ENCODE data around the gene ZNF830. TPM values are rescaled to one million over a fixed set of nuclear protein-coding genes. Genes with fewer than 3 reads are reported as not detected.
A peak's percentile ranks its signal among the peaks of the same experiment; 100 is the strongest.

The ZNF830 gene
- total and polyA plus RNA-seq, 2 experiments from 2014 or later, result 4.5 to 10.2 TPM

- H3K4me1 ChIP-seq (ENCODE audit: insufficient read depth), result peaks cover 20% of the 10 kb centered on the region
- 1 to 3% methylated on average over 25 to 32 of the region's 39 CpGs for WGBS, 2 experiments (ENCODE audit: low coverage in 1 of 2, low lambda C conversion rate in 2 of 2, missing lambda C conversion rate in 2 of 2)
- no peaks in the 10 kb centered on the region for H3K9me2 ChIP-seq (ENCODE audit: insufficient read depth)
- peak within 1 kb of the TSS; percentile 83 for H3K4me3 ChIP-seq
- H3K27ac ChIP-seq, result peak within 1 kb of the TSS; percentile 97
- H3F3A ChIP-seq (ENCODE audit: insufficient read depth), result peaks cover 22% of the 10 kb centered on the region
- peak within 1 kb of the TSS; percentile 98 for H3K9ac ChIP-seq
- H3K36me3 ChIP-seq (ENCODE audit: low read depth), result peaks cover 2% of the 10 kb centered on the region; the same call in 1 of the 2 replicates
- H2AFZ ChIP-seq, result peak within 1 kb of the TSS; percentile 89
- in situ Hi-C loops (cut with MboI), result no loop called here
- H4K20me1 ChIP-seq (ENCODE audit: insufficient read depth), result no peaks in the 10 kb centered on the region
- no peaks in the 10 kb centered on the region for H3K9me3 ChIP-seq (ENCODE audit: low read depth)
- peaks cover 32% of the 10 kb centered on the region for H3K79me2 ChIP-seq (ENCODE audit: insufficient read depth)
- TF ChIP-seq EZH2phosphoT487 (IDR thresholded peaks at IDR 0.05; ENCODE audit: insufficient read depth, low read depth) (no peak), EZH2 (IDR thresholded peaks at IDR 0.05; ENCODE audit: insufficient read depth, poor library complexity, severe bottlenecking) (no peak)
- H3K4me2 ChIP-seq (ENCODE audit: unreplicated experiment), result peak within 1 kb of the TSS; percentile 98
- peak; percentile 97 for DNase-seq
- no peaks in the 10 kb centered on the region for H3K27me3 ChIP-seq (replicated peaks; ENCODE audit: insufficient read depth)
Measured at GRCh38 chr17:34980353-34980680, 19.0 kb downstream of the ZNF830 start, which contains the start of gene LIG3. LIG3 (plus strand) TSS chr17:34980512; CDS start chr17:34983006, 2,494 bp downstream.

- peak overlapping the region; percentile 97 for H3K27ac ChIP-seq
- peak overlapping the region; percentile 65 for H2AFZ ChIP-seq
- in situ Hi-C loops (cut with MboI), result no loop called here
- H3K79me2 ChIP-seq (ENCODE audit: insufficient read depth), result peaks cover 32% of the 10 kb centered on the region
- H3F3A ChIP-seq (ENCODE audit: insufficient read depth), result peaks cover 22% of the 10 kb centered on the region
- no peaks in the 10 kb centered on the region for H3K9me2 ChIP-seq (ENCODE audit: insufficient read depth)
- no peaks in the 10 kb centered on the region for H3K27me3 ChIP-seq (replicated peaks; ENCODE audit: insufficient read depth)
- H4K20me1 ChIP-seq (ENCODE audit: insufficient read depth), result no peaks in the 10 kb centered on the region
- peak overlapping the region; percentile 98 for H3K4me2 ChIP-seq (ENCODE audit: unreplicated experiment)
- H3K36me3 ChIP-seq (ENCODE audit: low read depth), result peaks cover 2% of the 10 kb centered on the region; the same call in 1 of the 2 replicates
- peak; percentile 93 for DNase-seq
- TF ChIP-seq EZH2phosphoT487 (IDR thresholded peaks at IDR 0.05; ENCODE audit: insufficient read depth, low read depth) (no peak), EZH2 (IDR thresholded peaks at IDR 0.05; ENCODE audit: insufficient read depth, poor library complexity, severe bottlenecking) (no peak)
- no peaks in the 10 kb centered on the region for H3K9me3 ChIP-seq (ENCODE audit: low read depth)
- peak overlapping the region; percentile 98 for H3K9ac ChIP-seq
- WGBS, 2 experiments (ENCODE audit: low coverage in 1 of 2, low lambda C conversion rate in 2 of 2, missing lambda C conversion rate in 2 of 2), result 0 to 2% methylated on average over 33 to 49 of the region's 69 CpGs
- peaks cover 20% of the 10 kb centered on the region for H3K4me1 ChIP-seq (ENCODE audit: insufficient read depth)
- peak overlapping the region; percentile 83 for H3K4me3 ChIP-seq
Measured at GRCh38 chr17:34980681-34981537, 19.6 kb downstream of the ZNF830 start.

GRCh38 chr17:34981538-34982241 lies 20.4 kb downstream of the ZNF830 start:
- Histone ChIP-seq H3K27ac (peak overlapping the region; percentile 97), H3K4me1 (ENCODE audit: insufficient read depth) (peaks cover 20% of the 10 kb centered on the region), H3K27me3 (replicated peaks; ENCODE audit: insufficient read depth) (no peaks in the 10 kb centered on the region), H3K4me3 (peak overlapping the region; percentile 83), H3K36me3 (ENCODE audit: low read depth) (peaks cover 2% of the 10 kb centered on the region; the same call in 1 of the 2 replicates), H3K79me2 (ENCODE audit: insufficient read depth) (peaks cover 32% of the 10 kb centered on the region), H4K20me1 (ENCODE audit: insufficient read depth) (no peaks in the 10 kb centered on the region), H3F3A (ENCODE audit: insufficient read depth) (peaks cover 22% of the 10 kb centered on the region), H3K9ac (peak overlapping the region; percentile 98), H3K9me2 (ENCODE audit: insufficient read depth) (no peaks in the 10 kb centered on the region), H3K4me2 (ENCODE audit: unreplicated experiment) (peak overlapping the region; percentile 98), H2AFZ (peak overlapping the region; percentile 65), H3K9me3 (ENCODE audit: low read depth) (no peaks in the 10 kb centered on the region)
- WGBS, 2 experiments (ENCODE audit: low coverage in 1 of 2, low lambda C conversion rate in 2 of 2, missing lambda C conversion rate in 2 of 2), result 5 to 7% methylated on average over 8 of the region's 8 CpGs
- TF ChIP-seq EZH2 (IDR thresholded peaks at IDR 0.05; ENCODE audit: insufficient read depth, poor library complexity, severe bottlenecking), result no peak
- TF ChIP-seq EZH2phosphoT487 (IDR thresholded peaks at IDR 0.05; ENCODE audit: insufficient read depth, low read depth), result no peak
- in situ Hi-C loops (cut with MboI), result no loop called here
- peak; percentile 56 for DNase-seq

- Histone ChIP-seq H3K4me3 (no peak overlapping the region), H3K36me3 (ENCODE audit: low read depth) (peaks cover 19% of the 10 kb centered on the region; the same call in 1 of the 2 replicates), H2AFZ (no peak overlapping the region), H3K9ac (no peak overlapping the region), H3K27ac (no peak overlapping the region), H3K4me2 (ENCODE audit: unreplicated experiment) (no peak overlapping the region), H3F3A (ENCODE audit: insufficient read depth) (no peaks in the 10 kb centered on the region), H3K9me2 (ENCODE audit: insufficient read depth) (no peaks in the 10 kb centered on the region), H3K4me1 (ENCODE audit: insufficient read depth) (no peaks in the 10 kb centered on the region; the same call in 1 of the 2 replicates), H3K79me2 (ENCODE audit: insufficient read depth) (peaks cover 22% of the 10 kb centered on the region), H3K27me3 (replicated peaks; ENCODE audit: insufficient read depth) (no peaks in the 10 kb centered on the region), H3K9me3 (ENCODE audit: low read depth) (no peaks in the 10 kb centered on the region), H4K20me1 (ENCODE audit: insufficient read depth) (no peaks in the 10 kb centered on the region)
- TF ChIP-seq EZH2phosphoT487 (IDR thresholded peaks at IDR 0.05; ENCODE audit: insufficient read depth, low read depth) (no peak), EZH2 (IDR thresholded peaks at IDR 0.05; ENCODE audit: insufficient read depth, poor library complexity, severe bottlenecking) (no peak)
- WGBS, 2 experiments (ENCODE audit: low coverage in 1 of 2, low lambda C conversion rate in 2 of 2, missing lambda C conversion rate in 2 of 2), result 60 to 62% methylated on average over 2 of the region's 2 CpGs
- DNase-seq, result no peak
- in situ Hi-C loops (cut with MboI), result no loop called here
Measured at GRCh38 chr17:34987232-34987631, 25.9 kb downstream of the ZNF830 start.
